DND-41 (cell line): ENCODE data around the gene AP2A1.

Experiments used
- ATAC-seq: fragments of 200-7000 bp; cut with Tn5 transposase; 3 replicates; pipeline ENCODE4 v1.9.1; 2021; ENCODE audit warnings: low read depth; ENCODE audit not compliant: insufficient read depth
- DNase-seq: peaks from one replicate; pipeline ENCODE4 v3.0.0-alpha.2; 2020
- H2AFZ ChIP-seq: 2 replicates; pipeline ENCODE4 v1.6.0; 2012; ENCODE audit warnings: low read depth, low read length
- H3K27ac ChIP-seq: 2 replicates; pipeline ENCODE4 v1.5.1; 2012; ENCODE audit warnings: low read length, inconsistent platforms
- H3K27me3 ChIP-seq: fragments of 200-600 bp; sonication (generic); 2 replicates; pipeline ENCODE4 v1.6.0; 2012; ENCODE audit warnings: low read length, mild to moderate bottlenecking, inconsistent platforms; ENCODE audit not compliant: insufficient read depth, poor library complexity
- H3K36me3 ChIP-seq: 2 replicates; pipeline ENCODE4 v1.5.1; 2012; ENCODE audit warnings: low read length, inconsistent platforms; ENCODE audit not compliant: insufficient read depth
- H3K4me1 ChIP-seq: 2 replicates; pipeline ENCODE4 v1.5.1; 2012; ENCODE audit warnings: mild to moderate bottlenecking, low read length; ENCODE audit not compliant: insufficient read depth
- H3K4me2 ChIP-seq: 2 replicates; pipeline ENCODE4 v1.6.0; 2012; ENCODE audit warnings: mild to moderate bottlenecking, moderate library complexity, low read length, inconsistent platforms; ENCODE audit not compliant: insufficient read depth
- H3K4me3 ChIP-seq, 2 experiments: fragments of 200-600 bp in 1 of 2; shearing (Covaris generic) in 1 of 2; 2 replicates each; pipeline ENCODE4 v1.5.1; 2012 to 2016; ENCODE audit warnings: inconsistent platforms in 2 of 2, low read length in 2 of 2, mild to moderate bottlenecking in 2 of 2, low read depth in 1 of 2, moderate library complexity in 1 of 2
- H3K79me2 ChIP-seq: 2 replicates; pipeline ENCODE4 v1.6.0; 2012; ENCODE audit warnings: low read length, inconsistent platforms; ENCODE audit not compliant: insufficient read depth
- H3K9ac ChIP-seq: 2 replicates; pipeline ENCODE4 v1.6.0; 2012; ENCODE audit warnings: low read depth, mild to moderate bottlenecking, inconsistent platforms, low read length, moderate library complexity
- H3K9me3 ChIP-seq: 2 replicates; pipeline ENCODE4 v1.5.1; 2012; ENCODE audit warnings: low read length, moderate library complexity, mild to moderate bottlenecking, inconsistent platforms; ENCODE audit not compliant: insufficient read depth, severe bottlenecking
- H4K20me1 ChIP-seq: 2 replicates; pipeline ENCODE4 v1.6.0; 2012; ENCODE audit warnings: low read length; ENCODE audit not compliant: insufficient read depth
- EZH2 ChIP-seq: IDR thresholded peaks from 3 replicates; pipeline ENCODE4 v1.6.1; 2012; ENCODE audit warnings: borderline replicate concordance, low read depth, mild to moderate bottlenecking, moderate library complexity, low read length, inconsistent platforms; ENCODE audit not compliant: severe bottlenecking
- TF ChIP-seq, protein P1 (sequence below): IDR thresholded peaks from 2 replicates; pipeline ENCODE4 v1.5.1; 2012; ENCODE audit warnings: borderline replicate concordance, low read length, moderate library complexity, mild to moderate bottlenecking; ENCODE audit not compliant: poor library complexity, severe bottlenecking; ENCODE audit errors: extremely low read depth

The AP2A1 gene

DNA sequence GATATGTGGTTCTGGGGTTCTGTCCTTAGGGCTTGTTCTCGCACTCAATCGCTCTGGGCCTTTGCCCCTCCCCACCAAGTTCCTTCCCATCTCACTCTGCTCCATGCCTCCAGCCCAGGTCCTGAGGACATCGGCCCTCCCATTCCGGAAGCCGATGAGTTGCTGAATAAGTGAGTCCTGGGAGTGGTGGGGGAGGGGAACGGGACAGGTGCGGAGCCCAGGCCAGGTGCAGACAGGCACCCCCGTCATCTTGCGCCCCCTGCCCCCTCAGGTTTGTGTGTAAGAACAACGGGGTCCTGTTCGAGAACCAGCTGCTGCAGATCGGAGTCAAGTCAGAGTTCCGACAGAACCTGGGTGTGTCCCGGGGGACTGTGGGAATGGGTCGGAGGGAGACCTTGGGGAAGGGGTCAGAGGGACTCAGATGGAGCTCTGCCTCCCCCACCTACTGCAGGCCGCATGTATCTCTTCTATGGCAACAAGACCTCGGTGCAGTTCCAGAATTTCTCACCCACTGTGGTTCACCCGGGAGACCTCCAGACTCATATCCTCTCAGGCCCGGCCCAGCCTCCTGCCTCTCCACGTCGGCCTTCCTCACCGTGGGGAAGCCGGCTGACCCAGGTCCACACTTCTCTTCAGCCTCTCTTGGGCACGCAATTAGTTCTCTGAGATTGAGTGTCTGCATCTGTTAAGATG lies 36.2 kb downstream of the AP2A1 start:
- H4K20me1 ChIP-seq: 0 out of 2 replicates have a peak, but pooled peaks cover 6% of the 10 kb centered on the region
- H2AFZ ChIP-seq: no peak overlapping the region
- no peak overlapping the region for H3K27ac ChIP-seq
- no peak for DNase-seq
- no peak overlapping the region for H3K4me3 ChIP-seq
- ATAC-seq: no peak
- H3K9me3 ChIP-seq: no peaks in the 10 kb centered on the region
- H3K9ac ChIP-seq: no peak overlapping the region
- no peaks in the 10 kb centered on the region for H3K4me1 ChIP-seq
- peaks cover 84% of the 10 kb centered on the region for H3K36me3 ChIP-seq
- H3K4me2 ChIP-seq: no peak overlapping the region
- TF ChIP-seq, protein P1, sequence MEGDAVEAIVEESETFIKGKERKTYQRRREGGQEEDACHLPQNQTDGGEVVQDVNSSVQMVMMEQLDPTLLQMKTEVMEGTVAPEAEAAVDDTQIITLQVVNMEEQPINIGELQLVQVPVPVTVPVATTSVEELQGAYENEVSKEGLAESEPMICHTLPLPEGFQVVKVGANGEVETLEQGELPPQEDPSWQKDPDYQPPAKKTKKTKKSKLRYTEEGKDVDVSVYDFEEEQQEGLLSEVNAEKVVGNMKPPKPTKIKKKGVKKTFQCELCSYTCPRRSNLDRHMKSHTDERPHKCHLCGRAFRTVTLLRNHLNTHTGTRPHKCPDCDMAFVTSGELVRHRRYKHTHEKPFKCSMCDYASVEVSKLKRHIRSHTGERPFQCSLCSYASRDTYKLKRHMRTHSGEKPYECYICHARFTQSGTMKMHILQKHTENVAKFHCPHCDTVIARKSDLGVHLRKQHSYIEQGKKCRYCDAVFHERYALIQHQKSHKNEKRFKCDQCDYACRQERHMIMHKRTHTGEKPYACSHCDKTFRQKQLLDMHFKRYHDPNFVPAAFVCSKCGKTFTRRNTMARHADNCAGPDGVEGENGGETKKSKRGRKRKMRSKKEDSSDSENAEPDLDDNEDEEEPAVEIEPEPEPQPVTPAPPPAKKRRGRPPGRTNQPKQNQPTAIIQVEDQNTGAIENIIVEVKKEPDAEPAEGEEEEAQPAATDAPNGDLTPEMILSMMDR: no peak
- TF ChIP-seq EZH2: no peak
- H3K27me3 ChIP-seq: no peaks in the 10 kb centered on the region
- H3K79me2 ChIP-seq: no peaks in the 10 kb centered on the region

DNA sequence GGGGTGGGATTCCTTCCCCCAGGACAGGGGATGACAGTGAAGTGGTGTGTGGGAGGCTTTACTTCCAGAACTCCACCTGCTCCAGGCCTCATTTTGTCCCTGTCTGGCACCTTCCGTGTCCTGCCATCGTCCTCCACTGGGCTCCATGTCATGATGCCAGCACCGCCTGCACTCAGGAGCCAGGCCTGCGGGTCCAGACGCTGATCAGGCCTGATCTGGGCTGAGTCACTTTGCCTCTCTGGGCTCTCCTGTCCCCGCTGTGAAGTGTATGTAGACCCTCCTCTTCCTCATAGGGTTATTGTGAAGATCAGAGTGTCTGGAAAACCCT lies 36.7 kb downstream of the AP2A1 start:
- Histone ChIP-seq H2AFZ (no peak overlapping the region), H3K4me2 (no peak overlapping the region), H3K79me2 (no peaks in the 10 kb centered on the region), H3K27me3 (no peaks in the 10 kb centered on the region), H4K20me1 (0 out of 2 replicates have a peak, but pooled peaks cover 6% of the 10 kb centered on the region), H3K27ac (no peak overlapping the region), H3K36me3 (peaks cover 84% of the 10 kb centered on the region), H3K4me1 (no peaks in the 10 kb centered on the region), H3K4me3 (no peak overlapping the region), H3K9ac (no peak overlapping the region), H3K9me3 (no peaks in the 10 kb centered on the region)
- TF ChIP-seq, protein P1: no peak
- TF ChIP-seq EZH2: no peak
- no peak for DNase-seq
- no peak for ATAC-seq

DNA sequence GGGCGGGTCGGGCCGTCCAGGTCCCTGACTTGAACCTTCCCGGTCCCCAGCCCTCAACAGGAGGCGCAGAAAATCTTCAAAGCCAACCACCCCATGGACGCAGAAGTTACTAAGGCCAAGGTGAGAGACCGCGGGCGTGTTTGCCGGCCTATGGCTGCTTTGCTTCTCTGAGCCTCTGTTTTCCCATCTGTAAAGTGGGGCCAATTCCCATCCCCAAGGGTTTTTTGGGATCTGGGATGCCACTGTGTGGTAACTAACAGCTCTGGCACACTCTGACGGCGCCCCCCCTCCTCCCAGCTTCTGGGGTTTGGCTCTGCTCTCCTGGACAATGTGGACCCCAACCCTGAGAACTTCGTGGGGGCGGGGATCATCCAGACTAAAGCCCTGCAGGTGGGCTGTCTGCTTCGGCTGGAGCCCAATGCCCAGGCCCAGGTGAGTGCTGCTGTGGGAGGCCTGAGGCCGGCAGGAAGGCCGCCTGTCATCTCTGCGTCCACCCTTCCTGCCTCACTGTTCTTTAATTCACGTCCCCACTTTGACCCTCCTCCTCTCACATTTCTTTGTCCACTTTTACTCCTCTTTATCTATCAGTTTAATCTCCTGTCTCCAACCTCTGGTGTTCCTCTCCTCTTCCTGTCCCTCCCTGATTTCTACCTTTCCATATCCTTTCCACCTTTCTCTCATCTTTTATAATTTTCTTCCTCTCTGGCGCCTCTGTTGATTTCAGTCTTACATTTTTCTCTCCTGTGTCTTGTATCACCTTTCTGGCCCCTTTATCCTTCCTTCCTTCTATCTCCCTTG lies 39.2 kb downstream of the AP2A1 start:
- no peak overlapping the region for H3K9ac ChIP-seq
- no peaks in the 10 kb centered on the region for H4K20me1 ChIP-seq
- H3K9me3 ChIP-seq: no peaks in the 10 kb centered on the region
- ATAC-seq (no peak), DNase-seq (no peak)
- no peaks in the 10 kb centered on the region for H3K27me3 ChIP-seq
- peaks cover 67% of the 10 kb centered on the region for H3K36me3 ChIP-seq
- TF ChIP-seq EZH2: no peak
- TF ChIP-seq, protein P1: no peak
- H3K4me2 ChIP-seq: no peak overlapping the region
- no peak overlapping the region for H2AFZ ChIP-seq
- H3K4me3 ChIP-seq: no peak overlapping the region
- no peaks in the 10 kb centered on the region for H3K4me1 ChIP-seq
- no peaks in the 10 kb centered on the region for H3K79me2 ChIP-seq
- H3K27ac ChIP-seq: no peak overlapping the region
